Activated T-helper 17 cell treated with anti-CD3 and anti-CD28 coated beads, Interleukin-2, amount 50 U/mL, for 72 hours (primary cell): ENCODE data around the gene AKAP4. TPM values are rescaled to one million over a fixed set of nuclear protein-coding genes. Genes with fewer than 3 reads are reported as not detected.
A peak's percentile ranks its signal among the peaks of the same experiment; 100 is the strongest.

ENCODE experiments used
- ATAC-seq: fragments of 150-1000 bp; cut with Tn5 transposase; replicated peaks from 2 replicates; pipeline ENCODE4 v1.10.0; 2021; ENCODE audit warnings: mild to moderate bottlenecking, moderate library complexity
- H3K27ac Mint-ChIP-seq: one replicate; pipeline ENCODE4 v1.8.0; 2022; ENCODE audit warnings: mixed read lengths
- H3K27me3 Mint-ChIP-seq: one replicate; pipeline ENCODE4 v1.8.0; 2022; ENCODE audit warnings: mixed read lengths
- H3K36me3 Mint-ChIP-seq: one replicate; pipeline ENCODE4 v1.8.0; 2022; ENCODE audit warnings: low read depth, mild to moderate bottlenecking, mixed read lengths
- H3K4me1 Mint-ChIP-seq: one replicate; pipeline ENCODE4 v1.8.0; 2022; ENCODE audit warnings: mixed read lengths
- H3K4me3 Mint-ChIP-seq: one replicate; pipeline ENCODE4 v1.8.0; 2022; ENCODE audit warnings: mild to moderate bottlenecking, mixed read lengths
- H3K9me3 Mint-ChIP-seq: one replicate; pipeline ENCODE4 v1.8.0; 2022; ENCODE audit warnings: mixed read lengths
- total RNA-seq, 2 donors: library from RNA; stranded (reverse); gene quantifications; one replicate each; pipeline ENCODE4 v1.2.3, GENCODE V29; 2022

Gene AKAP4
- total RNA-seq, 2 donors from 2014 or later, result not detected

DNA sequence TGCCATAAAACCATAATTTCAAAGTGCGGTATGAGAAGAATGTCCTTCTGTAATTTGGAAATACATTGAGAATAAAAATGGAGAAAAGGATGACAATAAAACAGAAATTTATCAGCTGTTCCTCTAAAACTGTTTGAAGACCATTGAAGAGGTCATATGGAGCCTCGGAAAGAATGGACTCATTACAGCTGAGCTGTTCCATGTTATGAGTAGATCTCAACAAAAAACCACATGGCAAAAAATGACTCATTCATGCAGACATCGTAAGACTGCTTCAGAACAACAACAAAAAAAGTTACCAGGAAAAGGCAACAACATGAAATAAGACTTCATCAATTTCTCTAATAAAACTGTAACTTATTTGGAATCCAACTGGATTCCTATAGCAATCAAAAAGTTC lies 39.7 kb downstream of the AKAP4 start:
- peak; percentile 78 for ATAC-seq
- H3K4me3 Mint-ChIP-seq, result no peak overlapping the region

DNA sequence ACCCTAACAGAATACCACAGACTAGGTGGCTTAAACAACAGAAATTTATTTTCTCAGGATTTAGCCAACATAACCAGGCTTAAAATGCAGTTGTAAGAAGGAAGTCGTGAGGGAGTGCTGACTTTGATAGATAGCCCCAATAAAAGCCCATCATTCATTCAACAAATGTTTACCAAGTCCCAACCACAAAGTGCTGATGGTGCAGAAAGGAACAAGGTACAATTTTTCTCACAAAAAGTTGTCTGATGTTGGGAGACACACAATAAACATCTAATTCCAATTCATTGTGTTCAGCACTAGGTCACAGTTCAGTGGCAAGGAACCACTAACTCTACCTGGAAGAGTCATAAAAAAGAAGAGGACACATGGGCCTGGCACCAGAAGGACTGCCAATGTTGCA lies 42.2 kb downstream of the AKAP4 start:
- no peaks in the 10 kb centered on the region for H3K27me3 Mint-ChIP-seq
- H3K9me3 Mint-ChIP-seq, result no peaks in the 10 kb centered on the region
- no peak for ATAC-seq

More for the DNA sequence above, 39.7 kb downstream of the AKAP4 start:
- no peak overlapping the region for H3K27ac Mint-ChIP-seq
- H3K36me3 Mint-ChIP-seq, result no peaks in the 10 kb centered on the region
- H3K4me1 Mint-ChIP-seq, result no peaks in the 10 kb centered on the region
- H3K27me3 Mint-ChIP-seq, result no peaks in the 10 kb centered on the region
- H3K9me3 Mint-ChIP-seq, result no peaks in the 10 kb centered on the region

DNA sequence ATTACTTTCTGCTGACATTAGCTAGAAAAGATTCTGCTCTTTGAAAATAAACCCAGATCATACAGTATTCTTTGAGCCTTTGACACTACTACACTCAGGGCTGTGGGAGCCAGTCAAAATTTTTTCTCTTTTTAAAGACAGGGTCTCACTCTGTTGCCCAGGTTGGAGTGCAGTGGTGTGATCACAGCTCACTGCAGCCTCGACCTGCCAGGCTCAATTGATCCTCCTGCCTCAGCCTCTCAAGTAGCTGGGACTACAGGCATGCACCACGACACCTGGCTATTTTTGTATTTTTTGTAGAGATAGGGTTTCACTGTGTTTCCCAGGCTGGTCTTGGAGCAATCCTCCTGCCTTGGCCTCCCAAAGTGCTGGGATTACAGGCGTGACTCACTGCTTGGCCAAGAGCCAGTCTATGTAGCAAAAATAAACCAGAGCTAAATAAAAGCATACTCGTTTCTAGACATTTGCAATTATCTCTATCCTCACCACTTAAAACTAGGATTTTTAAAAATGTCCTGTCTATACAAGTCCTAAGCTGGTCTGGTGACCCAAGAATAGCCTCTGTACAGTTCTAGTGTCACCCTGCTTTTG lies 43.2 kb downstream of the AKAP4 start:
- no peak for ATAC-seq
- Mint-ChIP-seq H3K4me3 (no peak overlapping the region), H3K27ac (no peak overlapping the region), H3K9me3 (no peaks in the 10 kb centered on the region), H3K27me3 (no peaks in the 10 kb centered on the region), H3K4me1 (no peaks in the 10 kb centered on the region), H3K36me3 (no peaks in the 10 kb centered on the region)

More for the DNA sequence above, 42.2 kb downstream of the AKAP4 start:
- Mint-ChIP-seq H3K4me3 (no peak overlapping the region), H3K27ac (no peak overlapping the region), H3K4me1 (no peaks in the 10 kb centered on the region), H3K36me3 (no peaks in the 10 kb centered on the region)

DNA sequence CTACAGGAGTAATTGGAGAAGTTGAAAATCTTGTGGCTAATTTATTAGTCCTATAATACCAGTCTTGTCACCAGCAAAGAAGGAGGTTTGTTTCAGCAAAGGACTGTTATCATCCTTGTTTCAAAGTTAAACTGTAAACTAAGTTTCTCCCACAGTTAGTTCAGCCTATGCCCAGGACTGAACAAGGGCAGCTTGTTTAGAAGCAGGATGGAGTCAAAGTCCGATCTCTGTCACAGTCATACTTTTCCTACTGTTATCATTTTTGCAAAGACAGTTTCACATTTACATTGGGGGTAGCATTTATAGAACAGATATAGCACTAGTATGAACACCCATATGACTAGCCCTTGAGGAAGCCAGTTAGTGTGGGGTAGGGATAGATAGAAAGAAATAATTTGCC lies 46.4 kb downstream of the AKAP4 start:
- Mint-ChIP-seq H3K4me1 (no peaks in the 10 kb centered on the region), H3K27ac (no peak overlapping the region), H3K27me3 (no peaks in the 10 kb centered on the region), H3K9me3 (no peaks in the 10 kb centered on the region), H3K4me3 (no peak overlapping the region), H3K36me3 (no peaks in the 10 kb centered on the region)
- no peak for ATAC-seq

DNA sequence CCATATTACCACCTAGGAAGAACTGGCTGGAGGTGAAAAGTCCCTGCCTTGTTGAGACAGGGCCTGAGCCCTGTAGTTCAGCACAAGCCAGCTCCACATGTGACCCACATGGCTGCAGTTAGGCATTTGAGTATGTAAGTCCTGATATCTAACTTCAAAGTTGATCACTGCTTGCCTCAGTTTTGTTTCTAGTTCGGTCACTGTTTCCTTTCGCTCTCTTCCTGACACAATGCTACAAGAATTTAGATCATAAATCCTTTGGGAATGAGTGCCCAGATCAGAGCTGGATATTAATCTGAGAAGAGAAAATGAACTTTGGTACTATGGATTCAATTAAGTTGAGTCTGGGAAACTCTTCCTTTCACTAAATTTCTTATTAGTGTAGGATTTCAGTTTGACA lies 48.4 kb downstream of the AKAP4 start:
- Mint-ChIP-seq H3K9me3 (no peaks in the 10 kb centered on the region), H3K4me3 (no peak overlapping the region), H3K36me3 (no peaks in the 10 kb centered on the region), H3K27ac (no peak overlapping the region), H3K27me3 (no peaks in the 10 kb centered on the region), H3K4me1 (no peaks in the 10 kb centered on the region)
- no peak for ATAC-seq

DNA sequence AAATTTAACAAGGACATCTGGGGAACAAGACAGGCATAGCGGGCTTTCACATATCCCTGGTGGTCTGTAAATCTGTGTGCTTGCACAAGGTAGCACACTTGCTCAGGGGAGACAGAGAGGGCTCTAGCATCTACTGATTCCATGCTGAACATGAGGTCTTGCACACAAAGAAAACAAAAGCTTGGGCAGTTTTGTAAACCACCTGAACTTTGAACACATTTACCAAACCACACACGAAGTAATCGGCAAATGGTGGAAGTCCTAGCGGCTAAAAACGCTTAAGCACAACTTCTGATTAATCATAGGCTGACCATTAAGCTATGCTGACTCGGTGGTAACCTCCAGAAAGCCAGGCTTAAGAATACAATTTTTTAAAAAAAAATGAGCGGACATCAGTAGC lies 52.8 kb downstream of the AKAP4 start:
- H3K36me3 Mint-ChIP-seq, result no peaks in the 10 kb centered on the region
- no peaks in the 10 kb centered on the region for H3K9me3 Mint-ChIP-seq
- no peak overlapping the region for H3K27ac Mint-ChIP-seq
- no peaks in the 10 kb centered on the region for H3K27me3 Mint-ChIP-seq
- H3K4me1 Mint-ChIP-seq, result no peaks in the 10 kb centered on the region
- H3K4me3 Mint-ChIP-seq, result no peak overlapping the region
- no peak for ATAC-seq

Other genes starting within 250 kb of the AKAP4 start
- gene CCNB3, start 3.8 kb upstream of the AKAP4 start, total RNA-seq, result 1 to 10 TPM in 1 of 2 donors, under 1 TPM in 1; 0.24 to 1.9 TPM